ENCODE measurements around the gene BCR. TPM values are rescaled to one million over a fixed set of nuclear protein-coding genes. Genes with fewer than 3 reads are reported as not detected.

BCR gene
- total and polyA plus RNA-seq, 2 of the 13 experiments (the other 11 are each of a cell fraction or from before 2014, with no cell fraction given) = 19.9 to 33.6 TPM

GRCh38 chr22:23145878-23146470, 34.3 kb upstream of the BCR start:
- Histone ChIP-seq H4K20me1 (ENCODE audit: insufficient read depth, low read length) (no peaks in the 10 kb centered on the region), H2AFZ (ENCODE audit: low read length) (no peak overlapping the region), H3K9ac (ENCODE audit: insufficient read depth, low read depth, low read length) (no peak overlapping the region), H3K4me2 (ENCODE audit: low read depth, low read length) (no peak overlapping the region), H3K9me3 (ENCODE audit: low read length) (no peaks in the 10 kb centered on the region), H3K36me3 (replicated peaks in 1 of 2; ENCODE audit: control insufficient read depth in 1 of 2, insufficient read depth in 2 of 2, low read length in 2 of 2) (no peaks in the 10 kb centered on the region), H3K4me3 (replicated peaks in 1 of 3; ENCODE audit: insufficient read depth in 1 of 3, low read depth in 2 of 3, low read length in 3 of 3) (no peak overlapping the region), H3K27ac (ENCODE audit: extremely low read length, insufficient read depth, low read length) (no peak overlapping the region), H3K79me2 (ENCODE audit: insufficient read depth, low read length) (no peaks in the 10 kb centered on the region), H3K4me1 (ENCODE audit: insufficient read depth, low read length) (peaks cover 91% of the 10 kb centered on the region), H3K27me3 (ENCODE audit: control insufficient read depth in 1 of 2, insufficient read depth in 2 of 2, low read length in 2 of 2) (no peaks in the 10 kb centered on the region)
- TF ChIP-seq MAZ (IDR thresholded peaks at IDR 0.05; ENCODE audit: borderline replicate concordance, low read depth, low read length) = no peak
- no peak for TF ChIP-seq MAZ (CRISPR knock-in tag; IDR thresholded peaks at IDR 0.05; ENCODE audit: low read depth)
- no peak for TF ChIP-seq PHB2 (IDR thresholded peaks at IDR 0.05; ENCODE audit: partially characterized antibody)
- TF ChIP-seq MAFK (conservative IDR thresholded peaks at IDR 0.05 in 1 of 2, IDR thresholded peaks at IDR 0.05 in 1 of 2; ENCODE audit: low read length in 2 of 2) = no peak
- TF ChIP-seq REPIN1 (CRISPR knock-in tag; IDR thresholded peaks at IDR 0.05; ENCODE audit: borderline replicate concordance, low read depth) = no peak
- no peak for TF ChIP-seq SMARCE1 (IDR thresholded peaks at IDR 0.05; ENCODE audit: borderline replicate concordance)
- no peak for TF ChIP-seq NKX3-1 (CRISPR knock-in tag; IDR thresholded peaks at IDR 0.05)
- TF ChIP-seq SUZ12 (IDR thresholded peaks at IDR 0.05; ENCODE audit: low read depth, low read length) = no peak
- no peak for TF ChIP-seq ZNF768 (CRISPR knock-in tag; IDR thresholded peaks at IDR 0.05)
- no peak for TF ChIP-seq SOX13 (IDR thresholded peaks at IDR 0.05)
- TF ChIP-seq SOX13 (CRISPR knock-in tag; conservative IDR thresholded peaks at IDR 0.05 in 1 of 2, IDR thresholded peaks at IDR 0.05 in 1 of 2) = no peak
- no peak for TF ChIP-seq PAX8 (CRISPR knock-in tag; IDR thresholded peaks at IDR 0.05; ENCODE audit: borderline replicate concordance)
- no peak for TF ChIP-seq ZBTB7B (CRISPR knock-in tag; IDR thresholded peaks at IDR 0.05)
- no peak for TF ChIP-seq PHF21A (CRISPR knock-in tag; IDR thresholded peaks at IDR 0.05)
- TF ChIP-seq ZFP36L2 (CRISPR knock-in tag; IDR thresholded peaks at IDR 0.05) = no peak
- TF ChIP-seq MTERF4 (CRISPR knock-in tag; IDR thresholded peaks at IDR 0.05) = no peak
- TF ChIP-seq RFX3 (CRISPR knock-in tag; IDR thresholded peaks at IDR 0.05) = no peak
- TF ChIP-seq THYN1 (CRISPR knock-in tag; IDR thresholded peaks at IDR 0.05; ENCODE audit: borderline replicate concordance, low read depth) = no peak
- TF ChIP-seq CBX2 (IDR thresholded peaks at IDR 0.05; ENCODE audit: low read depth, low read length) = no peak
- TF ChIP-seq CBX2 (CRISPR knock-in tag; IDR thresholded peaks at IDR 0.05; ENCODE audit: low read depth) = no peak
- TF ChIP-seq ATF7-NPFF (CRISPR knock-in tag; IDR thresholded peaks at IDR 0.05; ENCODE audit: low read depth) = no peak
- TF ChIP-seq TCF7L2 (IDR thresholded peaks at IDR 0.05; ENCODE audit: low read depth, low read length) = no peak
- no peak for TF ChIP-seq BHLHE40 (IDR thresholded peaks at IDR 0.05; ENCODE audit: low read length)
- WGBS (ENCODE audit: low lambda C conversion rate) = 32% methylated on average over 1 of the region's 2 CpGs
- POLR2A ChIA-PET = interaction anchor here (0.9 to 1.6 kb wide), 4 partner anchors 12 to 186 kb away, joined by 3 to 12 read pairs (median 4); no protein-coding TSS in a partner anchor
- CTCF ChIA-PET (ENCODE audit: low intra/inter-chr PET ratio, low total read pairs) = no interaction called here
- no peak for FAIRE-seq
- intact Hi-C loops (cut with micrococcal nuclease; ENCODE audit: unreplicated experiment) = no loop called here
- BruUV-seq (replicated peaks) = no TSS peak
- no peak for ATAC-seq
- no peak for DNase-seq (ENCODE audit: low spot score)
- in situ Hi-C loops (cut with HindIII; ENCODE audit: extremely low pct_ligation_motif_present, low pct_unique_long_range_greater_than_20kb) = no loop called here
